ENCODE data around the gene KDM4C.
"Not testable (repeated sequence)": the region's sequence is repeated elsewhere in the genome, so short reads cannot be mapped to it uniquely, and the experiment has no call there.

The KDM4C gene

GRCh38 chr9:6987381-6987780, 229.6 kb downstream of the KDM4C start:
- no peak for DNase-seq

DNA sequence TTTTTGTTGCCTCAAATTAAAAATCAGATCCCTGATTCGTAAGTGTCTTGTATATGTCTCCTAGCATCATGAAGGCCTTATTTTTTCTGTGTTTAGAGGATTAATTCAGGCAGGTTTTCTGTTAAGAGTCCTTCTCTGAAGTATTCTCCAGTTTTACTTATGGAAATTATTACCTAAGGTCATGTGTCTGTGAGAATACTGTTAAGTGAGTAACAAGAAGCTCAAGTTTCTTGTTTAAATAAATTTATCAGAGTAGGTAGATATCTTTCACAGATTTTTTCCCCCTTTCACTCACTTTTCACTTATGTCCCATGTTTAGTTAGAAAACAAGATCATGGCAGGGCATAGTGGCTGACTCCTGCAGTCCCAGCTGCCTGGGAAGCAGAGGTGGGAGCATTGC, 233.6 kb downstream of the KDM4C start:
- no peak for DNase-seq

DNA sequence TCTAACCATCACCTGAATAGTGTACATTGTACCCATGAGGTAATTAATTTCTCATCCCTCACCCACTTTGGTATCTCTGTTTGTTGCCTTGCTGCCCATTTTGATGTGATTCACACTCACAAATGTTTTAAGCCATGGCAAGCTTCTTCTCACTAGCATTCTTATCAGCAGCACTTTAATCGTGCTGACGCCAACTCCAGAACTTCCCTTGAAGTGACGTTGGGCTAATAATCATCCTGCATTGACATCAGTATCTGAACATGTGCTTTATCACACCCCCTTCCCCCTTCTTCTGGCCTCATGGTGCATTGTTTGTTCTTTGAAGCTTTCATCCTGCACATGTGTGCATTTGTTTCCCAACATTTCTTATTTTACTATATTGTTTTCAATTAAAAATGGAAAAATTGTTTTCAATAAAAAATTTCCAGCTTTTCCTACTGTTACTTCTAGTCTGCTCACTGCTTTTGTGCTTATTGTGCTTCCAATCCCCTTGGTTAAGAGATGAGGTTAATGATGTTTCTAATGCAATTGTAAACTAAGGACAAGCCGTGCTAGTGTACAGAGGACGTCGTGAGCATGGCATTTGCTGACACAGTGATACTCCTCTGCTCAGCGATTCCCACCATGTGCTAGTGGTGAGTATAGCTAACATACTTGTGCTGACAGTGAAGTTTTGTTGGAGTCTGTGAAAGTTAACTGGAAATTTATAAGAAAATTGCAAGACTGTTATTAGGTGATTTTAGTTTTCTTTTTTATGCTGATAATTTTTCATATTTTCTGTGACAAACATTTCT, 238.5 kb downstream of the KDM4C start:
- DNase-seq: no peak

DNA sequence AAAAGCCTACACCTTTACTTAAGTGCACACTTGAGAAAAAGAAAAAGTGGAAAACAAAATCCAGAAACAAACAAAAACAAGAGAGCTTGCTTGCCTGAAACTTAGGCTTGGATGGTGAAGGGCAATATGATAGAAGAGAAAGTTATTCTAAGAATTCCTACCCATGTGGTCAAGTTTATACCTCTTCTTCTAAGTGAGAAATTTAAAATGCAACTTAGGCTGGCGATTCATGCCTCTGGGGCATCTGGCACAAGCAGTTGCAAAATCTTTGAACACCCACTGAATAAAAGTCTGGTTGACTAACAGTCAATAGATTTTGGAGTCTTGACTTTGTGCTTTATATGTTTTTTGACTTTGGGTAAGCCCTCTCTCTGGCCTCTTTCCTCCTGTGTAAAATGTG, 239.6 kb downstream of the KDM4C start:
- DNase-seq: no peak

GRCh38 chr9:6999794-7000193, 242.0 kb downstream of the KDM4C start:
- DNase-seq: no peak

DNA sequence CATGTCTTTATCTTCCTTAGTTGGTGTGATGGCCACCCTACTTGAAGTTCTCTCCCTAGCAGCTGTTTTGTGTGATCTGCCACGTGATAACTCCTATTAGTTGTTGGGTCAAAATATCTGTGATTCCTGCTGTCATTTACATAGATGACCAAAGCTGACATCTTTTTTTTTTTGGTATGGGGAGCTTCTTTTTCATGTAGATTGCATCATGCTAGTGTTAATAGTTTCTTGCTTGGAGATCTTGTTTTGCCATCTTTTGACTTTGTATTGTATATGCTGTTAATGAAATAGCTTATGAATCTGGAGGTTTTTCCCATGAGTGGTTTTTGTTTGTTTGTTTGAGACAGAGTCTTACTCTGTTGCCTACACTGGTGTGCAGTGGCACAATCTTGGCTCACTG, 243.8 kb downstream of the KDM4C start:
- DNase-seq: no peak

DNA sequence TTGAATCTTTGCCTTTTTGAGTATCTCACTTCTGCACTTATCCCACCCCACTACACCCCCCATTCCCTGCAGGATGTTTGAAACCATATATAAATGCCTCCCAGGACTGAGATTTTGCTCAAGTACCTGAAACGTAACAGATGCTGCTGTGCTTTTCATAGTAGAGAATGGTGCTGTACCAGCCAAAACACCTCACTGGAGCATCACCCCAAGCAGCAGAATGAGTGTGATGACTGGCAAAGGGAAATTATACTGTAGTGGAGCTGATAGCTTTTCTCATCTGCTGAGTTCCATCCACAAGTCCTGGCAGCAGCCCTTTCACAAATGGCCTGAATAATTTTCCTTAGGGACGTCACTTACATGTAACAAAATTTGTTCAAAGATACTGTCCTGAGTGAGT, 246.1 kb downstream of the KDM4C start:
- no peak for DNase-seq

- no peak for DNase-seq
Measured at GRCh38 chr9:7006417-7006816, 248.6 kb downstream of the KDM4C start.

DNA sequence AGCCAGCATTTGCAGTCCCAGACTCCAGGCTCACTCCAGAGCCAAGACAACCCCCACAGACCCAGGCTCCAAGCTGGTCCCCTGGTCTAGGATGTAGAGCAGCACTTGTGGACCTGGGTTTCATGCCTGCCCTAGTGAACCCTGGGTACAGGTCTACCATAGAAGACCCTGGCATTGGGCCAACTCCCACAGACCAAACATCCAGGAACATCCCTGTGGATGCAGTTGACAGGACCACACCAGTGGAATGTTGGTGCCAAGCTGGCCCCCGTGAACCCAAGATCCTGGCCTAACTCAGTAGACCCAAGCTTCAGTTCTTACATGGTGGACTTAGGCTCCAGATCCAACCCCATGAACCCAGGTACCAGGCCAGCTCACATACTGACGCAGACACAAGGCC, 250.6 kb downstream of the KDM4C start:
- no peak for DNase-seq

- DNase-seq: no peak
Measured at GRCh38 chr9:7009065-7009464, 251.3 kb downstream of the KDM4C start.

GRCh38 chr9:7011395-7012067, 253.8 kb downstream of the KDM4C start:
- DNase-seq: no peak

- DNase-seq: no peak
Measured at GRCh38 chr9:7027996-7028395, 270.2 kb downstream of the KDM4C start.

GRCh38 chr9:7028591-7028990, 270.8 kb downstream of the KDM4C start:
- DNase-seq: no peak

- not testable (repeated sequence) for DNase-seq
Measured at GRCh38 chr9:7030943-7031342, 273.2 kb downstream of the KDM4C start.

- no peak for DNase-seq
Measured at GRCh38 chr9:7033076-7034045, 275.6 kb downstream of the KDM4C start.

DNA sequence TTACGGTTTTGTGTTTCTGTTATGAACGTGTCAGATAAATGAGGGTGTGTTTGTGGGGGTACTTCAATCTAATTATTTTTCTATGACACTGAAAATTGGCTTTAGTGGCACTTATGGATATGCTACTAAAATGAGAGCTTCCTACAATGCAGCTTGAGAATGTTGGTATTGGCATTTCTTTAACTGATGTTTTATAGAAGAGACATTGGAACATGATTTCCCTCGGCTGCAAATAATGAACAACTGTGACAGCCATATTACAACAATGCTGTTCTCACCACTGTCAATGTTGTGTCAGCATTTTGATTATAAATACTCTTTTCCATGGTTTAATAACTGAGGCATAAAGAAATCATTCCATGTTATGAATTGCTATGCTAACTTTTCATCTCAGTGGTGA, 279.4 kb downstream of the KDM4C start:
- DNase-seq: no peak

DNA sequence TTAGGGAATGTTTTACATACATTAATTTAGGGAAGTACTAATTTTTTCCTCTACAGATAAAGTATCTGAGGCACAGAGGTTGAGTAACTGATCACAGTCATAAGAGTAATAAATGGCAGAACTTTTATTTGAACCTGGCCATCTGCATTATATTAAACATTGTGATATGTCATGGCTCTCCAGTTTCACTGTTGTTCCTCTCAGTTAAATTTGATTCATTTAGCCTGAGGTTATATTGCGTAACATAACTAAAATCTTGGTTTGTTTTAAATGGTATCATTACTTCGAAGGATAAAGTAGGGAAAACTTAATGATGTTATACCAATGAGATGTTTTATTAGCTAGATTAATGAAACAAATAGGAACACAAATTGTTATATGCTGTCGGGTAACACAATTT, 284.4 kb downstream of the KDM4C start:
- no peak for DNase-seq

DNA sequence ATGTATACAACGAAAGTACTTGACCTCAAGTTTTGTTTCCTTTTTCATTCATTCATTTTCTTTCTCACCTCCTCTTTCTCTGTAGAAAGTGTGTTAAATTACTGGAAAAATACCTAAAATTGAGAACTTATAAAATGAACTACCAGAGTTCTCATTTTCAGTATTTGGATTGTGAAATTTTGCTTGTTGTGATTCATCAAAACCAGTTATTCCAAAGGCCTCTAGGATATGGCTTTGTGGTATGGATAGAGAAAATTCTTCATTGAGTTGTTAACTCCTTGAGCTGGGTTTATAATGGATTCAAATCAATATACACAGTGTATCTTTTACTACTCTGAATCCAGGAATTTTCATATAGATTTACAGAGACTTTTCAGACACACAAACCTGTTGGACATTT, 287.6 kb downstream of the KDM4C start:
- DNase-seq: no peak

DNA sequence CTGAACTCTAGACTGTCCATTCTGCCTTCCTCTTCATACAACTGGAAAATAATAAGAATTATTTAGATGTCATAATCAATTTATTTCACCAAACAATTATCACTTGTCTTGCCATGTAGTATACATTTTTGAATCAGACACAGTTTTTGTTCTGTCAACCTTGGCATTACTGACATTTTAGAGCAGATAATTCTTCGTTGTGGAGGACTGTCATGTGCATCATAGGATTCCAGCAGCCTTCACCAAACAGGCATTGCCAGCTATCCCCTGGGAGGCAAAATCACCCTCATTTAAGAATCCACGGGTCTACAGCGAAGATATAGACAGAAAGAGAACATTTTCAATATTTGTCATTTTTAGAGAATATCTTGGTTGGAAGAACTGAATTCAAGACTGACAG, 293.9 kb downstream of the KDM4C start:
- DNase-seq: no peak

DNA sequence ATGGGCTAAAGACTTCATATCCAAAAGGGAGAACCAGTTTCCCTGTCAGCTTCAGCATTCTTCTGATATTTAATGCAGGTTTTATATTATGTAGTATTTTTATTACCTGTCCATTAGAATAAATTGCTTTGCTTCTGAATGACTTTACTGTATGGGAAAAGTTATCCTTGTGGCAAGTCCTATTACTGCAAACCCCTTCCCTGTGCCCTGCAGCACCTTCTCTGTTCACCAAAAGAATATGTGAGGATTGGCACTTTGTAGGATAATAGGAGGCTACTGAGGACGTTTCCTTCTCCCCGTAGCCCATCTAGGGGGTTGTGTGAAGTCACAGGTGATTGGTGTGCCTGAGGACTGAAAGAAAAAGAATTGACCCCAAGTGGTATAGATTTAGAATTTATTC, 296.1 kb downstream of the KDM4C start:
- no peak for DNase-seq

DNA sequence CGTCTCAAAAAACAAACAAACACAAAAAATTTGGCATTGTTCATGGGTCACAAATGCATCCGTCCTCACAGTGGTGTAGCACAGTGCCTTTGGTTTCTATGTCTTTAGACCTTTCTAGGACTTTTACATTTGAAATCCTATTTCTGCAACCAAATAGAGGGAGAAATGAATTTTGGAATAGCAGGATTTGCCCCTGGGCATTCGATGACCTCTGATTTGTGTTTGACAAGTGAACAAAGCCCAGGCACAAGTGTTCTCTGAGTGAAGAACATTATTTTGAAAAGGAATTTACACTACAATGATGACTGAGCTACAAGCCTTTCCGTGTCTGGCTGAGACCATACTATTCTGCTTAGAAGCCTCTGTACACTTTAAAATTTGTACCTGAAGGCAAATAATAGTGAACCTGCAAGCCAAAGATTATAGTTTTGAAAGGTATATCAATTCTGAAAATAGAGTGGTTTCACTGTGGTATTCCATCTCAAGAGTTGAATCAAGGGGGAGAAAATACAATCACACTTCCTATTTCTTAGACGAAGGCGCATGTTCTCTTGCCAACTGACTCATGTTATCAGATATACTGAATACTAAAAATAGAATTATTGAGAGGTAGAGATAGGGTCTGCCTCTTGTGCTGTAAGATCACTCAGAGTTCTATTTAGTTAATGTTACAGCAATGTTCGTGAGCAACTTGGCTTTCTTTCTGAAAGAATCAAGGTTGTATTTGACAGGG, 297.6 kb downstream of the KDM4C start:
- DNase-seq: no peak

DNA sequence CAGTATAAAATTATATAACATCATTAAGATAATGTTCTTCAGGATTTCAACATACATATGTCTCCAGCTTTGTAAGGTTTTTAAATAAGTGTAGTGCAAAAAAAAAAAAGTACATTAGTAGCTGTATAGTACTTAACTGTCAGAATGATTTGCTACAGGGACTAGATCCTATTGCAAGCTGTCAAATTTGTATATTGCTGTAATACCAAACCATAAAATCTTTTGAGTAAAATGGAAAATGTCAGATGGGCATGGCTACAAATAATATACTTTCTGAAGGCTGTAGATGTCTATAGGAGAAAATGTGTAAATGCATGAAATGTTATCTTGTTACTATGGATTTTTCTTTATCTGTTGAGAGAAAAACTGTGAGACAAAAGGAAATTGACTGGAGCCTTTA, 298.5 kb downstream of the KDM4C start:
- no peak for DNase-seq

DNA sequence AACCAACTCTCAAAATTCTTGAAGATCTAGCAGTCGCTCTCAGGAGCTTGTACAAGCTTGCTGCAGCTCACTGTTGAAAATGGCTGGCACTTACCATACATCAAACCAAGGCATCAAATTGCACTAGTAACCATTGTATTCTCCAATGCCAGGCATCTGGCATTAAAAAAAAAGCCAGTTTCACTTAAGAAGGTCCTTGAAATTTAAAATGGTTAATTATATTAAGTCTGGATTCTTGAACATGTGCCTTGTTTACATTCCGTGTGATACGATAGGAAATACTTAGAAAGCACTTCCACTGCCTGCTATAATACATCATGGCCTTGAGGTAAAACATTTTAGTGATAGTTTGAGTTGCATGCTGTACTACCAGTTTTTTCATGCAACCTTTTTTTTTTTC, 300.7 kb downstream of the KDM4C start:
- DNase-seq: no peak
